Esophagus muscularis mucosa (tissue), 4 donors: ENCODE data around the gene PDGFC. TPM values are rescaled to one million over a fixed set of nuclear protein-coding genes. Genes with fewer than 3 reads are reported as not detected.

ENCODE experiments used
- DNase-seq: peaks from one replicate; pipeline ENCODE4 v3.0.0-alpha.2; 2017; ENCODE audit errors: extremely low spot score
- H3K27ac ChIP-seq, 4 donors: fragments of 200-600 bp; sonication (generic); replicated peaks in 1 of 4; 1 replicate in 3 of 4; 2 replicates in 1 of 4; pipeline ENCODE4 v1.5.1; 2016 to 2019; ENCODE audit warnings: mild to moderate bottlenecking in 1 of 4
- H3K27me3 ChIP-seq, 4 donors: fragments of 200-600 bp; sonication (generic); one replicate each; pipeline versions ENCODE4 v1.5.1 to v1.6.0; 2016 to 2019
- H3K36me3 ChIP-seq, 4 donors: fragments of 200-600 bp; sonication (generic); one replicate each; pipeline ENCODE4 v1.5.1; 2016 to 2019
- H3K4me1 ChIP-seq, 4 donors: fragments of 200-600 bp; sonication (generic); one replicate each; pipeline ENCODE4 v1.5.1; 2016 to 2019
- H3K4me3 ChIP-seq, 4 donors: fragments of 200-600 bp; sonication (generic); 1 replicate in 2 of 4; 2 replicates in 2 of 4; pipeline ENCODE4 v1.5.1; 2016 to 2019; ENCODE audit warnings: mild to moderate bottlenecking in 4 of 4, moderate library complexity in 1 of 4
- H3K9me3 ChIP-seq, 4 donors: fragments of 200-600 bp; sonication (generic); 1 replicate in 3 of 4; 2 replicates in 1 of 4; pipeline ENCODE4 v1.5.1; 2016 to 2019
- CTCF ChIP-seq, 3 experiments: fragments of 200-600 bp in 2 of 3; fragments of 450-650 bp in 1 of 3; sonication (generic) in 2 of 3; IDR thresholded peaks; one replicate each; pipeline ENCODE4 v1.5.1; 2017 to 2019; ENCODE audit warnings: antibody characterized with exemption in 3 of 3, mild to moderate bottlenecking in 2 of 3, moderate library complexity in 1 of 3
- EP300 ChIP-seq: sonication (generic); formaldehyde crosslinking; IDR thresholded peaks from one replicate; pipeline ENCODE4 v1.6.1; 2017; ENCODE audit warnings: antibody characterized with exemption
- POLR2A ChIP-seq: fragments of 450-650 bp; IDR thresholded peaks from one replicate; pipeline ENCODE4 v1.6.1; 2017; ENCODE audit warnings: antibody characterized with exemption, moderate library complexity, mild to moderate bottlenecking, low read depth
- POLR2AphosphoS5 ChIP-seq, 2 donors: sonication (generic); formaldehyde crosslinking; IDR thresholded peaks; one replicate each; pipeline ENCODE4 v1.6.1; 2017; ENCODE audit warnings: antibody characterized with exemption in 2 of 2
- WGBS: methylation state at CpG from one replicate; pipeline ENCODE4 v1.1.5; 2018; 5-methylcytosine and 5-hydroxymethylcytosine counted together
- intact Hi-C: fragments of 100-400 bp; cut with DNase I; formaldehyde crosslinking; loops from one replicate; pipeline ENCODE4 v1.15.1; 2023
- total RNA-seq, 4 donors: library from RNA; depleted of rRNA; stranded (reverse); fragments of >200 nt; gene quantifications; one replicate each; pipeline versions ENCODE4 v1.1.0 to v1.2.1, GENCODE V29; 2016

PDGFC gene
- total RNA-seq, 4 donors from 2014 or later = 25.3 to 38.3 (median 30.0) TPM

GRCh38 chr4:156824451-156825060 is 147.0 kb downstream of the PDGFC start:
- no peaks in the 10 kb centered on the region for H3K36me3 ChIP-seq
- WGBS = 94% methylated on average over 2 of the region's 2 CpGs
- intact Hi-C loops = no loop called here

GRCh38 chr4:156820931-156821330 is 150.7 kb downstream of the PDGFC start:
- H3K4me3 ChIP-seq = no peak overlapping the region
- intact Hi-C loops = no loop called here
- WGBS = 51% methylated on average over 3 of the region's 3 CpGs
- peaks cover 0 to 7% (median 1%) of the 10 kb centered on the region in 4 donors for H3K4me1 ChIP-seq
- H3K27ac ChIP-seq = no peak overlapping the region
- H3K9me3 ChIP-seq = no peaks in the 10 kb centered on the region
- H3K27me3 ChIP-seq = no peaks in the 10 kb centered on the region
- no peaks in the 10 kb centered on the region for H3K36me3 ChIP-seq
- TF ChIP-seq POLR2A (no peak), CTCF (IDR thresholded peaks at IDR 0.05) (no peak), POLR2AphosphoS5 (IDR thresholded peaks at IDR 0.05) (no peak), EP300 (no peak)
- no peak for DNase-seq

More at GRCh38 chr4:156824451-156825060, 147.0 kb downstream of the PDGFC start:
- Histone ChIP-seq H3K4me1 (peaks cover 0 to 20% (median 9%) of the 10 kb centered on the region in 4 donors), H3K27me3 (no peaks in the 10 kb centered on the region), H3K4me3 (no peak overlapping the region), H3K27ac (no peak overlapping the region), H3K9me3 (no peaks in the 10 kb centered on the region)
- TF ChIP-seq POLR2AphosphoS5 (IDR thresholded peaks at IDR 0.05) = no peak
- TF ChIP-seq EP300 = no peak
- TF ChIP-seq POLR2A = no peak
- TF ChIP-seq CTCF (IDR thresholded peaks at IDR 0.05) = no peak
- no peak for DNase-seq

- WGBS = 94% methylated on average over 2 of the region's 2 CpGs
- Histone ChIP-seq H3K27ac (no peak overlapping the region), H3K4me3 (no peak overlapping the region), H3K27me3 (no peaks in the 10 kb centered on the region), H3K9me3 (no peaks in the 10 kb centered on the region), H3K4me1 (peaks cover 0 to 8% (median 5%) of the 10 kb centered on the region in 4 donors), H3K36me3 (no peaks in the 10 kb centered on the region)
- intact Hi-C loops = no loop called here
- no peak for TF ChIP-seq EP300
- TF ChIP-seq CTCF (IDR thresholded peaks at IDR 0.05) = no peak
- TF ChIP-seq POLR2AphosphoS5 (IDR thresholded peaks at IDR 0.05) = no peak
- no peak for TF ChIP-seq POLR2A
- DNase-seq = no peak
Measured at GRCh38 chr4:156816360-156816755, 155.2 kb downstream of the PDGFC start.

GRCh38 chr4:156815717-156816359 is 155.8 kb downstream of the PDGFC start:
- TF ChIP-seq POLR2AphosphoS5 (IDR thresholded peaks at IDR 0.05) (no peak), CTCF (IDR thresholded peaks at IDR 0.05) (no peak), EP300 (no peak), POLR2A (no peak)
- DNase-seq = no peak
- Histone ChIP-seq H3K4me1 (peaks cover 0 to 8% (median 5%) of the 10 kb centered on the region in 4 donors), H3K27ac (no peak overlapping the region), H3K9me3 (no peaks in the 10 kb centered on the region), H3K36me3 (no peaks in the 10 kb centered on the region), H3K27me3 (no peaks in the 10 kb centered on the region), H3K4me3 (no peak overlapping the region)
- intact Hi-C loops = no loop called here
- 48% methylated on average over 4 of the region's 4 CpGs for WGBS
